ENCODE measurements around the gene GTPBP6.
"Not testable (repeated sequence)": the region's sequence is repeated elsewhere in the genome, so short reads cannot be mapped to it uniquely, and the experiment has no call there.

GTPBP6 gene

DNA sequence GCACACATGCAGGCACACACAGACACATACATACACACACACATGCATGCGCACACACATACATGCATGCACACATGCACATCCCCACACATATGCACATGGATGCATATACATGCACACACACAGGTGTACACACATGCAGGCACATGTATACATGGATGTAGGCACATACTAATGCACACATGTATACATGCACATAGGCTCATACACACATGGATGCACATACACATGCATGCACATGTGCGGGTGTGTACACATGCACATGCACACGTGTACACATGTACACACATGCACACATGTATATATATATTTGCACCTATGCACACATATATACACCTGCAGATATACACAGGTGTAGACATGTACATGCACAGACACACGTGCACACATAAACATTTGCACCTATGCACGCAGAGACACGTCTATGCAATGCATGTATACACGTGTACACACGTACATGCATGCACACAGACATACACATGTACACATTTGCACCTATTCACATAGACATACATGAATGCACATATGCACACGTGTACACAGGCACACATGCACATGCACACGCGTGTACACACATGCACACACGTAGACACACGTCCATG, 33.4 kb downstream of the GTPBP6 start:
- DNase-seq (ENCODE audit: low read depth): no peak
- no peak overlapping the region for H3K4me3 ChIP-seq (ENCODE audit: control insufficient read depth, low read depth, low read length)
- TF ChIP-seq, protein P1, sequence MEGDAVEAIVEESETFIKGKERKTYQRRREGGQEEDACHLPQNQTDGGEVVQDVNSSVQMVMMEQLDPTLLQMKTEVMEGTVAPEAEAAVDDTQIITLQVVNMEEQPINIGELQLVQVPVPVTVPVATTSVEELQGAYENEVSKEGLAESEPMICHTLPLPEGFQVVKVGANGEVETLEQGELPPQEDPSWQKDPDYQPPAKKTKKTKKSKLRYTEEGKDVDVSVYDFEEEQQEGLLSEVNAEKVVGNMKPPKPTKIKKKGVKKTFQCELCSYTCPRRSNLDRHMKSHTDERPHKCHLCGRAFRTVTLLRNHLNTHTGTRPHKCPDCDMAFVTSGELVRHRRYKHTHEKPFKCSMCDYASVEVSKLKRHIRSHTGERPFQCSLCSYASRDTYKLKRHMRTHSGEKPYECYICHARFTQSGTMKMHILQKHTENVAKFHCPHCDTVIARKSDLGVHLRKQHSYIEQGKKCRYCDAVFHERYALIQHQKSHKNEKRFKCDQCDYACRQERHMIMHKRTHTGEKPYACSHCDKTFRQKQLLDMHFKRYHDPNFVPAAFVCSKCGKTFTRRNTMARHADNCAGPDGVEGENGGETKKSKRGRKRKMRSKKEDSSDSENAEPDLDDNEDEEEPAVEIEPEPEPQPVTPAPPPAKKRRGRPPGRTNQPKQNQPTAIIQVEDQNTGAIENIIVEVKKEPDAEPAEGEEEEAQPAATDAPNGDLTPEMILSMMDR (conservative IDR thresholded peaks at IDR 0.05; ENCODE audit: control insufficient read depth, insufficient read depth, low read depth, low read length): no peak

DNA sequence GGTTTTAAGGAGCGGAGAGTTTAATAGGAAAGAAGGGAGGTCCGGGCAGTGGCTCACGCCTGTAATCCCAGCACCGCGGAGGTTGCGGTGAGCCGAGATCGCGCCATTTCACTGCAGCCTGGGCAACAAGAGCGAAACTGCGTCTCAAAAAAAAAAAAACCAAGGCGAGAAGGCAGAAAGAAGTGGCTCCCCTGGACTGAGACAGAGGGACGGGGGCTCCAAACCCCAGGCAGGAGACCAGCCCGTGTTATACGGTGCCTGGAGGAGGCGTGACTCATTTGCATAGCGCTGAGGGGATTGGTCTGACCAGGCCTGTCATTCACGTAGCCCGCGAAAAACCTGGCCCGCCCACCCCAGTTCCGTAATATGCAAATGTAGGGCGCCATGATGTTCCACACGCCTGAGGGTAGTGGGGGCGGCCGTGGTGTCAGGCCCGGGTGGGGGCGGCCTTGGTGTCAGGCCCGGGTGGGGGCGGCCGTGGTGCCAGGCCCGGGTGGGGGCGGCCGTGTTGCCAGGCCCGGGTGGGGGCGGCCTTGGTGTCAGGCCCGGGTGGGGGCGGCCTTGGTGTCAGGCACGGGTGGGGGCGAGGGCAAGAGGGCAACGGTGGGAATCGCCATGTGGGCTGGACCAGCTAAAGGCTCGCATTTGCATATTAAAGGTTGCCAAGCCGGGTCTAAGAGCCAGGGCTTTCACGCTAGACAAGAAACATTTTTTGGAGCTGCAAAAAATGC, 35.3 kb downstream of the GTPBP6 start:
- DNase-seq (ENCODE audit: low read depth): peak; percentile 85
- TF ChIP-seq, protein P1 (conservative IDR thresholded peaks at IDR 0.05; ENCODE audit: control insufficient read depth, insufficient read depth, low read depth, low read length): no peak
- H3K4me3 ChIP-seq (ENCODE audit: control insufficient read depth, low read depth, low read length): peak overlapping the region; percentile 70

DNA sequence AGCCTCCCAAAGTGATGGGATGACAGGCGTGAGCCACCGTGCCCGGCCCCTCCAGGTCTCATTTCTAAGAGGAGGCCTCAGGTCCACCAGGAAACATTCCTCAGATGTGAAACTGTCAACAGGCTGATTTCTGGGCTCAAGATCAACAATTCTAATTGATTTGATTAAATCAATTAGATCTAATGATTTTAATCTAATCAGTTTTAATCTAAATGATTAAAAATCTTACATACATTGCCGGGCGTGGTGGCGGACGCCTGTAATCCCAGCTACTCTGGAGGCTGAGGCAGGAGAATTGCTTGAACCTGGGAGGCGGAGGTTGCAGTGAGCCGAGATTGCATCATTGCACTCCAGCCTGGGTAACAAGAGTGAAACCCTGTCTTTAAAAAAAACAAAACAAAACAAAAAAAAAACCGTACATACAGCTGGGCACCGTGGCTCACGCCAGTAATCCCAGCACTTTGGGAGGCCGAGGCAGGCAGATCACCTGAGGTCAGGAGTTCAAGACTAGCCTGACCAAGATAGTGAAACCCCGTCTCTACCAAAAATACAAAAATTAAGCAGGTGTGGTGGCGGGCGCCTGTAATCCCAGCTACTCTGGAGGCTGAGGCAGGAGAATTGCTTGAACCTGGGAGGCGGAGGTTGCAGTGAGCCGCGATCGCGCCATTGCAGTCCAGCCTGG, 36.5 kb downstream of the GTPBP6 start:
- not testable (repeated sequence) for H3K4me3 ChIP-seq (ENCODE audit: control insufficient read depth, low read depth, low read length); DNase-seq (ENCODE audit: low read depth)

DNA sequence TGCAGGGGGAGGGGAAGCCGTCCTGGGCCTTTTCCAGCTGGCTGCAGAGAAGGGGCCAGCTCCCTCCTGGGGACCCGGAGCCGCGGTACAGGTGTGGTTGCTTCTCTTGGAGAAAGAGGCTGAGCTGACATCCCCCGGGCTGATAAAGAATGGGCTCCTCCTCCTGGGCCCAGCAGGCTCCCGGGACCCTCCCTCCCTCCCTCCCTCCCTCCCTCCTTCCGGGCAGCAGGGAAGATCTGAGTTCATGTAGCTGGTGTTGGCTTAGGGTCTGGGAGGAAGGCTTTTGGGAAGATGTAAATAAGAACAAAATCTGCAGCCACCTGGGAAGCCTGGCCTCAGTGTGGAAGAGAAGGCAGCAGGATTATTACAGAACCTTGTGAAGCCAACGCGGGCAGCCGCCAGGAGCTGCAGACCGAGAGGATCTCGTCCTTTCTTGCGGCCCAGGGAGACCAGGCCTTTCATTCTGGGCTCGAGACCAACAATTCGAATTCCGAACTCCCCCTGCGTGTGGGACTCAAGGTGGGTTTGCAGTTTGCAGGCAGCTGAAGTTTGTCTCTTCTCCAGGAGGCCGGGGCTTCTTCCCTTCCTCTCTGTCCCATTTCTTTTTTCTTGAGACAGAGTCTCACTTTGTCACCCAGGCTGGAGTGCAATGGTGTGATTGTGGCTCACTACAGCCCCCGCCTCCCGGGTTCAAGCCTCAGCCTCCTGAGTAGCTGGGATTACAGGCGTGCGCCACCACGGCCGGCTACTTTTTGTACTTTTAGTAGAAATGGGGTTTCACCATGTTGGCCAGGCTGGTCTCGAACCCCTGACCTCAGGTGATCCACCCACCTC, 37.2 kb downstream of the GTPBP6 start, which contains the start of gene PLCXD1:
PLCXD1 (plus strand) TSS at position 216 of the 834 bp plus-strand sequence. CDS start 2,807 bp downstream, outside the sequence.
- peak within 1 kb of the TSS; percentile 38 for H3K4me3 ChIP-seq (ENCODE audit: control insufficient read depth, low read depth, low read length)

DNA sequence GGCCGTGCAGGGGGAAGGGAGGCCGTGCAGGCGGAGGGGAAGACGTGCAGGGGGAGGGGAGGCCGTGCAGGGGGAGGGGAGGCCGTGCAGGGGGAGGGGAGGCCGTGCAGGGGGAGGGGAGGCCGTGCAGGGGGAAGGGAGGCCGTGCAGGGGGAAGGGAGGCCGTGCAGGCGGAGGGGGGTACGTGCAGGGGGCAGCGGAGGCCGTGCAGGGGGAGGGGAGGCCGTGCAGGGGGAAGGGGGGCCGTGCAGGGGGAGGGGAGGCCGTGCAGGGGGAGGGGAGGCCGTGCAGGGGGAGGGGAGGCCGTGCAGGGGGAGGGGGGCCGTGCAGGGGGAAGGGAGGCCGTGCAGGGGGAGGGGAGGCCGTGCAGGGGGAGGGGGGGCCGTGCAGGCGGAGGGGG, 37.9 kb downstream of the GTPBP6 start:
- H3K4me3 ChIP-seq (ENCODE audit: control insufficient read depth, low read depth, low read length); DNase-seq (ENCODE audit: low read depth): not testable (repeated sequence)

More for the DNA sequence above, 37.2 kb downstream of the GTPBP6 start, which contains the start of gene PLCXD1:
- TF ChIP-seq, protein P1 (conservative IDR thresholded peaks at IDR 0.05; ENCODE audit: control insufficient read depth, insufficient read depth, low read depth, low read length): no peak
- DNase-seq (ENCODE audit: low read depth): no peak

DNA sequence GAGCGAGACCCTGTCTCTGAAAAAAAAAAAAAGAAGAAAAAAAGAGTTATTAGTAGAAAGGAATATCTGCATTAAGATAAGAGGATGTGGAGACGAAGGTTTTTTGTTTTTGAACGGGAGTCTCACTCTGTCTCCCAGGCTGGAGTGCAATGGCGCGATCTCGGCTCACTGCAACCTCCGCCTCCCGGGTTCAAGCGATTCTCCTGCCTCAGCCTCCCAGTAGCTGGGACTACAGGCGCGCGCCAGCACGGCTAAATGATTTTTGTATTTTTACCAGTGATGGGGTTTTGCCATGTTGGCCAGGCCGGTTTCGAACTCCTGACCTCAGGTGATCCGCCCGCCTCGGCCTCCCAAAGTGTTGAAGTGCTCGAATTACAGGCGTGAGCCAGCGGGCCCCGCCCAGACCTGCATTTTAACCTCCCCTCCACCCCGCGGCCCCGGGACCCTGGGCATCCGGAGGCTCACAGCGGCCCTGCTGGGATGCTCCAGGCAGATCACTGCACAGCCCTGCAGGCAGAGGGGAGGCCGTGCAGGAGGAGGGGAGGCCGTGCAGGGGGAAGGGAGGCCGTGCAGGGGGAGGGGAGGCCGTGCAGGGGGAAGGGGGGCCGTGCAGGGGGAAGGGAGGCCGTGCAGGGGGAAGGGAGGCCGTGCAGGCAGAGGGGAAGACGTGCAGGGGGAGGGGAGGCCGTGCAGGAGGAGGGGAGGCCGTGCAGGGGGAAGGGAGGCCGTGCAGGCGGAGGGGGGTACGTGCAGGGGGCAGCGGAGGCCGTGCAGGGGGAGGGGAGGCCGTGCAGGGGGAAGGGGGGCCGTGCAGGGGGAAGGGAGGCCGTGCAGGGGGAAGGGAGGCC, 38.6 kb downstream of the GTPBP6 start:
- not testable (repeated sequence) for H3K4me3 ChIP-seq (ENCODE audit: control insufficient read depth, low read depth, low read length); DNase-seq (ENCODE audit: low read depth)

DNA sequence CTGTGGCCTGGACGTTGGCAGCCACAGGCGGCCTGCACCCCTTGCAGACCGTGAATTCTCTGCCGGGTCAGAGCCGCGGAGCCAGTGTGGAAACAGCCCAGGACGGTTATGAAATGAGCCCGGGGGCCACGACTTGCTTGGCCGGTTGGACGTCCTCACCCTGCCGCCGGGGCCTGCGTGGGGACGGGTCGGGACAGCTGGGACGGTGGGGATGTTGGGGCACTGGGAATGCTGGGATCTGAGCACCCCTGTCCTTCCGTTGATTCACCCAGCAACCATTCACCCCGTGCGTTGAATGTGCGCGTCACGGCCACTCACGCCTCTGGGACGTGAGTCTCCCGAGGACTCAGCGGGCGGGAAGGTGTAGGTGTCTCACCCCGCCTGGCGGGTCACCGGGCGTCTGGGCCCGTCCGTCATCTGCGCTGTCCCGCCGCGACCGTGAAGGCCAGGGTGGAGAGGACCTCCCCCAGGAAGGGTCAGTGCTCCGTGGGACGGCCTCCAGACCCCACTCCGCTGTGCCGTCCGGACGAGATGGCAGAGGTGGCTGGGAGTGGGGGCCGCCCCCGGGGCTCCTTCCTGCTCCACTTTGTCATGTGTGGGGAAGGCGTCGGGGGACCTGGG, 41.9 kb downstream of the GTPBP6 start:
- DNase-seq (ENCODE audit: low read depth): peak; percentile 72
- peak overlapping the region; percentile 57 for H3K4me3 ChIP-seq (ENCODE audit: control insufficient read depth, low read depth, low read length)
- TF ChIP-seq, protein P1 (conservative IDR thresholded peaks at IDR 0.05; ENCODE audit: control insufficient read depth, insufficient read depth, low read depth, low read length): no peak

Data from fibroblast of mammary gland (primary cell).